Measurements from ENCODE around the gene TNFRSF11A. TPM values are rescaled to one million over a fixed set of nuclear protein-coding genes. Genes with fewer than 3 reads are reported as not detected.

The TNFRSF11A gene
- total RNA-seq, 1 donor from 2014 or later: 0.16 TPM

GRCh38 chr18:62412231-62412979 is 87.3 kb downstream of the TNFRSF11A start:
- peaks cover 3% of the 10 kb centered on the region for H3K27me3 Mint-ChIP-seq (ENCODE audit: low read depth)
- no peak for DNase-seq (ENCODE audit: low read depth, low spot score)
- no peaks in the 10 kb centered on the region for H3K36me3 Mint-ChIP-seq (ENCODE audit: low read depth)
- no peak for TF ChIP-seq CTCF (conservative IDR thresholded peaks at IDR 0.05)
- no peak overlapping the region for H3K27ac Mint-ChIP-seq (ENCODE audit: unreplicated experiment)
- H3K9me3 Mint-ChIP-seq: peaks cover 4% of the 10 kb centered on the region
- H3K4me1 Mint-ChIP-seq: no peaks in the 10 kb centered on the region
- no peak overlapping the region for H3K4me3 Mint-ChIP-seq

- H3K27me3 Mint-ChIP-seq (ENCODE audit: low read depth): peaks cover 3% of the 10 kb centered on the region
- no peak overlapping the region for H3K27ac Mint-ChIP-seq (ENCODE audit: unreplicated experiment)
- peaks cover 2% of the 10 kb centered on the region for H3K4me1 Mint-ChIP-seq
- H3K9me3 Mint-ChIP-seq: peaks cover 4% of the 10 kb centered on the region
- TF ChIP-seq CTCF (conservative IDR thresholded peaks at IDR 0.05): no peak
- DNase-seq (ENCODE audit: low read depth, low spot score): no peak
- H3K36me3 Mint-ChIP-seq (ENCODE audit: low read depth): no peaks in the 10 kb centered on the region
- no peak overlapping the region for H3K4me3 Mint-ChIP-seq
These were observed 88.1 kb downstream of the TNFRSF11A start for GRCh38 chr18:62413206-62413605.

GRCh38 chr18:62418258-62418657 is 93.1 kb downstream of the TNFRSF11A start:
- H3K36me3 Mint-ChIP-seq (ENCODE audit: low read depth): no peaks in the 10 kb centered on the region
- no peak overlapping the region for H3K27ac Mint-ChIP-seq (ENCODE audit: unreplicated experiment)
- no peak for TF ChIP-seq CTCF (conservative IDR thresholded peaks at IDR 0.05)
- H3K9me3 Mint-ChIP-seq: peaks cover 14% of the 10 kb centered on the region
- peaks cover 17% of the 10 kb centered on the region for H3K4me1 Mint-ChIP-seq
- DNase-seq (ENCODE audit: low read depth, low spot score): no peak
- no peak overlapping the region for H3K4me3 Mint-ChIP-seq
- peaks cover 3% of the 10 kb centered on the region for H3K27me3 Mint-ChIP-seq (ENCODE audit: low read depth)

GRCh38 chr18:62420151-62420512 is 95.0 kb downstream of the TNFRSF11A start:
- Mint-ChIP-seq H3K4me1 (peaks cover 17% of the 10 kb centered on the region), H3K27me3 (ENCODE audit: low read depth) (peaks cover 6% of the 10 kb centered on the region), H3K4me3 (no peak overlapping the region), H3K36me3 (ENCODE audit: low read depth) (no peaks in the 10 kb centered on the region), H3K9me3 (peaks cover 14% of the 10 kb centered on the region), H3K27ac (ENCODE audit: unreplicated experiment) (no peak overlapping the region)
- TF ChIP-seq CTCF (conservative IDR thresholded peaks at IDR 0.05): no peak
- no peak for DNase-seq (ENCODE audit: low read depth, low spot score)

GRCh38 chr18:62420513-62421209 is 95.6 kb downstream of the TNFRSF11A start:
- Mint-ChIP-seq H3K36me3 (ENCODE audit: low read depth) (no peaks in the 10 kb centered on the region), H3K4me1 (peaks cover 22% of the 10 kb centered on the region), H3K9me3 (peaks cover 14% of the 10 kb centered on the region), H3K27ac (ENCODE audit: unreplicated experiment) (no peak overlapping the region), H3K27me3 (ENCODE audit: low read depth) (peaks cover 8% of the 10 kb centered on the region), H3K4me3 (no peak overlapping the region)
- no peak for DNase-seq (ENCODE audit: low read depth, low spot score)
- TF ChIP-seq CTCF (conservative IDR thresholded peaks at IDR 0.05): no peak

Measured in neural crest cell (in vitro differentiated cells).